OCI-LY7 (cell line): ENCODE measurements around the gene CBFA2T3. TPM values are rescaled to one million over a fixed set of nuclear protein-coding genes. Genes with fewer than 3 reads are reported as not detected.

Source experiments
- BruUV-seq: library from RNA; stranded (reverse); fragments of 400-500 nt; replicated peaks from 2 replicates; lab custom pipeline; 2021; lab: Mats Ljungman, UMichigan
- CTCF ChIA-PET: fragments of 300-600 bp; sonication (Branson Sonifier 250); formaldehyde crosslinking; loops from one replicate; lab custom pipeline; 2022; ENCODE audit warnings: antibody characterized with exemption; ENCODE audit not compliant: unreplicated experiment; lab: Charles Lee
- POLR2A ChIA-PET: fragments of 300-600 bp; sonication (Branson Sonifier 250); formaldehyde crosslinking; loops from one replicate; lab custom pipeline; 2022; ENCODE audit warnings: antibody characterized with exemption; lab: Charles Lee
- DNase-seq: peaks from one replicate; pipeline ENCODE4 v3.0.0-alpha.2; 2015; ENCODE audit warnings: low spot score
- H2AFZ ChIP-seq: fragments of 200-600 bp; sonication (generic), shearing (Covaris generic); 2 replicates; pipeline ENCODE4 v1.6.1; 2014; ENCODE audit warnings: mild to moderate bottlenecking, antibody characterized with exemption, low read length, moderate library complexity
- H3K27ac ChIP-seq: fragments of 200-600 bp; sonication (generic); 2 replicates; pipeline ENCODE4 v1.5.1; 2014; ENCODE audit warnings: mixed run types, low read depth, mild to moderate bottlenecking, moderate library complexity, low read length, inconsistent platforms; ENCODE audit not compliant: poor library complexity, severe bottlenecking
- H3K36me3 ChIP-seq: fragments of 200-600 bp; sonication (generic); 2 replicates; pipeline ENCODE4 v1.6.1; 2014; ENCODE audit warnings: mild to moderate bottlenecking, antibody characterized with exemption, low read length, moderate library complexity, mixed read lengths; ENCODE audit not compliant: insufficient read depth
- H3K4me1 ChIP-seq: fragments of 200-600 bp; sonication (generic); 2 replicates; pipeline ENCODE4 v1.5.1; 2014; ENCODE audit warnings: mild to moderate bottlenecking, low read length; ENCODE audit not compliant: insufficient read depth, poor library complexity, severe bottlenecking
- H3K4me2 ChIP-seq: fragments of 200-600 bp; sonication (generic); 2 replicates; pipeline ENCODE4 v1.6.1; 2014; ENCODE audit warnings: mild to moderate bottlenecking, low read length
- H3K4me3 ChIP-seq: fragments of 200-600 bp; sonication (generic); 2 replicates; pipeline ENCODE4 v1.5.1; 2014; ENCODE audit warnings: mild to moderate bottlenecking, low read depth, low read length; ENCODE audit not compliant: poor library complexity, severe bottlenecking
- H3K79me2 ChIP-seq: fragments of 200-600 bp; sonication (generic); 2 replicates; pipeline ENCODE4 v1.6.1; 2016; ENCODE audit warnings: low read depth, mild to moderate bottlenecking, low read length, moderate library complexity, mixed read lengths; ENCODE audit not compliant: insufficient read depth
- H3K9me2 ChIP-seq: fragments of 200-600 bp; sonication (generic); 2 replicates; pipeline ENCODE4 v1.6.1; 2016; ENCODE audit warnings: mild to moderate bottlenecking, low read length, mixed read lengths; ENCODE audit not compliant: insufficient read depth
- H3K9me3 ChIP-seq: fragments of 200-600 bp; sonication (generic); 2 replicates; pipeline ENCODE4 v1.6.1; 2014; ENCODE audit warnings: mild to moderate bottlenecking, mixed run types, low read length, mixed read lengths
- H4K20me1 ChIP-seq: fragments of 200-600 bp; sonication (generic); 2 replicates; pipeline ENCODE4 v1.6.1; 2014; ENCODE audit warnings: mild to moderate bottlenecking, antibody characterized with exemption, low read length, moderate library complexity, mixed read lengths; ENCODE audit not compliant: insufficient read depth
- EZH2phosphoT487 ChIP-seq: fragments of 200-600 bp; sonication (generic); IDR thresholded peaks from 2 replicates; pipeline ENCODE4 v1.6.1; 2018; ENCODE audit warnings: low read depth, borderline replicate concordance, mild to moderate bottlenecking, mixed run types, antibody characterized with exemption, low read length, moderate library complexity, mixed read lengths
- intact Hi-C: fragments of 100-400 bp; cut with micrococcal nuclease; formaldehyde crosslinking; loops from one replicate; pipeline ENCODE4 v1.10.0; 2022; ENCODE audit not compliant: unreplicated experiment
- total RNA-seq, 2 experiments: library from RNA; depleted of rRNA in 1 of 2; stranded (reverse); fragments of >200 nt in 1 of 2; shearing (Covaris generic) in 1 of 2; gene quantifications; 2 replicates each; pipeline ENCODE4 v1.2.3, GENCODE V29; 2014 to 2022
- TF ChIP-seq, protein P1 (sequence below): fragments of 200-600 bp; sonication (generic); conservative IDR thresholded peaks from 2 replicates; pipeline ENCODE4 v1.5.1; 2014; ENCODE audit warnings: mild to moderate bottlenecking, antibody characterized with exemption, low read length, moderate library complexity, mixed read lengths

Gene CBFA2T3
- total RNA-seq, 2 experiments from 2014 or later, result 1.1 to 48.0 TPM

DNA sequence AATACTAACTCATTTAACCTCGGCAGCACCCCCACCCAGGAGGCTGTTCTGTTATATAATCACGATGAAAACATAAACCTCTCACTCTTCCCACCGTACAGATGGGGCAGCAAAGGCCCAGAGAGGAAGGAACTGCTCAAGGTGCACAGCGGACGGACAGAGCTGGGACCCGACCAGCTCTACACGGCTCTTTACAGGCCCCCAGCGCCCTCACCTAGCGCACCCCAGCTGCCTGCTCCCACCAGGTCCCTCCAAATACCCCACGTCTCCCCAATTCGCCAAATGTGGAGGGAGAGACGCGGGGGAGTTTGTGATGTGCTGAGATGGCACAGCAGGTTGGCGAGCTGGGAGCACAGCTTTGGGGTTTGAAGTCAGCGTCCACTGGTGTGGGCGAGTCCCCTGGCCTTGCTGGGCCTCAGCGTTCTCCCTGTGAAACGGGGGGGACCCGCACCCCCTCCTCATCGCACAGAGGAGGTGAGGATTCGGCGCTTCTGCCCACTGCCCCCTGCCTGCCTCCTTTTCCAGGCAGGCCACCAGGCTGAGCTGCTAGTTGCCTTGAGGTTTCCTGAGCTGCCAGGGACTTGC is 54.1 kb downstream of the CBFA2T3 start:
- Histone ChIP-seq H3K9me3 (no peaks in the 10 kb centered on the region), H4K20me1 (no peaks in the 10 kb centered on the region; the same call in 1 of the 2 replicates), H3K27ac (no peak overlapping the region), H3K36me3 (no peaks in the 10 kb centered on the region), H3K4me2 (no peak overlapping the region), H3K4me1 (peaks cover 15% of the 10 kb centered on the region), H2AFZ (no peak overlapping the region), H3K9me2 (no peaks in the 10 kb centered on the region), H3K79me2 (no peaks in the 10 kb centered on the region), H3K4me3 (no peak overlapping the region)
- intact Hi-C loops, result no loop called here
- ChIA-PET CTCF (no interaction called here), POLR2A (no interaction called here)
- DNase-seq, result no peak
- BruUV-seq, result no TSS peak
- TF ChIP-seq EZH2phosphoT487, result no peak
- TF ChIP-seq, protein P1, sequence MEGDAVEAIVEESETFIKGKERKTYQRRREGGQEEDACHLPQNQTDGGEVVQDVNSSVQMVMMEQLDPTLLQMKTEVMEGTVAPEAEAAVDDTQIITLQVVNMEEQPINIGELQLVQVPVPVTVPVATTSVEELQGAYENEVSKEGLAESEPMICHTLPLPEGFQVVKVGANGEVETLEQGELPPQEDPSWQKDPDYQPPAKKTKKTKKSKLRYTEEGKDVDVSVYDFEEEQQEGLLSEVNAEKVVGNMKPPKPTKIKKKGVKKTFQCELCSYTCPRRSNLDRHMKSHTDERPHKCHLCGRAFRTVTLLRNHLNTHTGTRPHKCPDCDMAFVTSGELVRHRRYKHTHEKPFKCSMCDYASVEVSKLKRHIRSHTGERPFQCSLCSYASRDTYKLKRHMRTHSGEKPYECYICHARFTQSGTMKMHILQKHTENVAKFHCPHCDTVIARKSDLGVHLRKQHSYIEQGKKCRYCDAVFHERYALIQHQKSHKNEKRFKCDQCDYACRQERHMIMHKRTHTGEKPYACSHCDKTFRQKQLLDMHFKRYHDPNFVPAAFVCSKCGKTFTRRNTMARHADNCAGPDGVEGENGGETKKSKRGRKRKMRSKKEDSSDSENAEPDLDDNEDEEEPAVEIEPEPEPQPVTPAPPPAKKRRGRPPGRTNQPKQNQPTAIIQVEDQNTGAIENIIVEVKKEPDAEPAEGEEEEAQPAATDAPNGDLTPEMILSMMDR, result no peak

DNA sequence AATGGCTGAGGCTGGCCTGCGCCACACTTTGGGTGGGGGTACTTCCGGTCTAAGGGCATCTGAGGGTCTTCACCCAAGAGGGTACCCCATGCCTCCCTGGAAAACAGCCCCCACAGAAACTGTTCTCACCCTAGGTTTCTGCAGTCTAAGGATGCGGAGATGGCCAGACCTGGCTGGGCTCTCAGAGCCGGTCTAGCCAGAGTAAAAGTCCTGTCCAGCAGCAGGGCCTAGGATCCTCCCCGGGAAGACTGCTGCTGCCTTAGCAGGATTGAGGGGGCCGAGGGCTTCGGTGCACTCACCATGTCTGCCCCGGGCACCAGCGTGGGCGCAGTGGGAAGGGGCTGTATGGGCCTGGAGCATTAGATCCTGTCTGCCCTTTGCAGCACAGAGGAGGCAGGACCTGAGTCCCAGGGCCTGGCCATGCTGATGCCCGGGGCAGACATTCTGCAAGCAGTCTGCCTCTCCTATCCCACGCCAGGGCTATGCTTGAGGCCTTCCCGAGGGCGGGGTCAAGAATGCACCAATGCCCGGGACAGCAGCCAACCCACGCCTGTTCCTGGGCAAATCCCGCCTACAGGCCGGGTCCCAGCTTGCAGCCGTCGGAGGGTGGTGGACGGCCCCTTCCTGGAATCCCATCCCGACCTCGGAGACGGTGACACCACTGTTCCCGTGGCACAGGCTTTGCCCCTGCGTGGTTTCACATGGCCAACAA is 54.7 kb downstream of the CBFA2T3 start:
- Histone ChIP-seq H3K9me2 (no peaks in the 10 kb centered on the region), H3K79me2 (no peaks in the 10 kb centered on the region), H3K36me3 (no peaks in the 10 kb centered on the region), H3K27ac (no peak overlapping the region), H2AFZ (no peak overlapping the region), H4K20me1 (no peaks in the 10 kb centered on the region; the same call in 1 of the 2 replicates), H3K4me3 (no peak overlapping the region), H3K9me3 (no peaks in the 10 kb centered on the region), H3K4me1 (peaks cover 15% of the 10 kb centered on the region), H3K4me2 (no peak overlapping the region)
- no peak for DNase-seq
- BruUV-seq, result no TSS peak
- intact Hi-C loops, result no loop called here
- ChIA-PET POLR2A (no interaction called here), CTCF (no interaction called here)
- TF ChIP-seq EZH2phosphoT487, result no peak
- TF ChIP-seq, protein P1, result no peak

DNA sequence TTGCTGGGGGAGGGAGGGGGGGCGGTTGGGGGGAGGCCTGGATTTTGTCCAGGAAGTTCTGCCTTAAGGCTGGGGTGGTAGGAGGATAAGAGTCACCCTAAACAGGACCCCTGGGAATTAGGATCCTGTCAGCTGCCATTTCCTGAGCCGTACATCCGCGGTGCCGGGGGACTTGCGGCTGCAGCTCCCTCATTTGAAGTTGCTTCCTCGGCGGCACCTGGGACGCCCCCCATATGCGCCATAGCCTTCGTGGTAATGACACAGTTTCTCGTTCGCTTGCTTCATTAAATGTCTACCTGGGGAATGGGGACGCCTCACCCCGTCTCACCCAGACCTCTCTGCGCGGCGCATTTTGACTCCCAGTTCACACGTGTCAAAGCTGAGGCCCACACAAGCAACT is 55.4 kb downstream of the CBFA2T3 start:
- Histone ChIP-seq H4K20me1 (no peaks in the 10 kb centered on the region), H3K9me2 (no peaks in the 10 kb centered on the region), H3K4me1 (peaks cover 15% of the 10 kb centered on the region), H2AFZ (no peak overlapping the region), H3K9me3 (no peaks in the 10 kb centered on the region), H3K36me3 (no peaks in the 10 kb centered on the region), H3K79me2 (no peaks in the 10 kb centered on the region), H3K4me3 (no peak overlapping the region), H3K27ac (no peak overlapping the region), H3K4me2 (no peak overlapping the region)
- ChIA-PET POLR2A (no interaction called here), CTCF (no interaction called here)
- intact Hi-C loops, result no loop called here
- DNase-seq, result no peak
- TF ChIP-seq, protein P1, result no peak
- TF ChIP-seq EZH2phosphoT487, result no peak
- BruUV-seq, result no TSS peak
